Testis (tissue), 2 donors: ENCODE results near the gene RAB27B.

Experiments used
- CTCF ChIP-seq, 3 experiments: fragments of 450-650 bp in 2 of 3; fragments of 200-600 bp in 1 of 3; sonication (generic) in 1 of 3; IDR thresholded peaks; one replicate each; pipeline ENCODE4 v1.5.1; 2016 to 2019; ENCODE audit warnings: antibody characterized with exemption in 3 of 3, mild to moderate bottlenecking in 2 of 3, moderate library complexity in 1 of 3
- POLR2A ChIP-seq: fragments of 450-650 bp; IDR thresholded peaks from one replicate; pipeline ENCODE4 v1.6.1; 2017; ENCODE audit warnings: antibody characterized with exemption, mild to moderate bottlenecking, moderate library complexity

GRCh38 chr18:54911551-54911950 is 83.3 kb downstream of the RAB27B start:
- no peak for TF ChIP-seq CTCF (IDR thresholded peaks at IDR 0.05)
- TF ChIP-seq POLR2A: no peak
